ENCODE results near the gene STIM1. TPM values are rescaled to one million over a fixed set of nuclear protein-coding genes. Genes with fewer than 3 reads are reported as not detected.

Gene STIM1
- total and polyA plus RNA-seq, 10 of the 15 experiments (the other 5 are each of a cell fraction or from before 2014, with no cell fraction given), result 8.6 to 57.7 (median 29.3) TPM

- Histone ChIP-seq H3K9ac (ENCODE audit: control insufficient read depth, insufficient read depth, low read length) (no peak overlapping the region), H3K4me3 (no peak overlapping the region), H2AFZ (ENCODE audit: control insufficient read depth, low read depth, low read length) (no peak overlapping the region), H4K20me1 (ENCODE audit: control insufficient read depth, insufficient read depth) (no peaks in the 10 kb centered on the region), H3K79me2 (ENCODE audit: control insufficient read depth, insufficient read depth, low read length) (peaks cover 83% of the 10 kb centered on the region), H3K27ac (ENCODE audit: control insufficient read depth, insufficient read depth) (no peak overlapping the region), H3K4me2 (ENCODE audit: control insufficient read depth, insufficient read depth) (no peak overlapping the region), H3K9me3 (replicated peaks; ENCODE audit: control insufficient read depth, insufficient read depth, low read length) (no peaks in the 10 kb centered on the region), H3K27me3 (replicated peaks in 1 of 2; ENCODE audit: control insufficient read depth in 2 of 2, insufficient read depth in 2 of 2, low read length in 1 of 2) (no peaks in the 10 kb centered on the region), H3K36me3 (ENCODE audit: control insufficient read depth in 2 of 2, insufficient read depth in 2 of 2, low read length in 1 of 2) (no peaks in the 10 kb centered on the region), H3K4me1 (ENCODE audit: control insufficient read depth, insufficient read depth, low read length) (peaks cover 50% of the 10 kb centered on the region)
- in situ Hi-C loops (cut with MboI) (loop anchor here (25.0 kb wide), 2 partner anchors 1463 to 1813 kb away; partner anchors contain the start of genes OR51B5, TRIM22 and TRIM5), intact Hi-C loops (cut with micrococcal nuclease; ENCODE audit: unreplicated experiment) (no loop called here)
- POLR2A ChIA-PET, result interaction anchor here (2.8 to 18.1 kb wide), 3 partner anchors 9 to 28 kb away, joined by 15 to 405 read pairs (median 16); partner anchors contain the start of gene STIM1
- TF ChIP-seq PKNOX1 (IDR thresholded peaks at IDR 0.05) (no peak), IKZF1 (conservative IDR thresholded peaks at IDR 0.05) (peak; percentile 45), BHLHE40 (IDR thresholded peaks at IDR 0.05; ENCODE audit: borderline replicate concordance in 1 of 2, low read depth in 2 of 2, low read length in 1 of 2) (peak in 1 of 2 experiments; percentile 10; a peak in 1 of 4 replicates), NR2F1 (conservative IDR thresholded peaks at IDR 0.05) (peak; percentile 54), IKZF2 (IDR thresholded peaks at IDR 0.05) (peak; percentile 25 to 30; a peak in 1 of 4 replicates), BCL11A (IDR thresholded peaks at IDR 0.05; ENCODE audit: low read depth, low read length) (peak; percentile 74; the same call in 1 of the 2 replicates), BACH1 (IDR thresholded peaks at IDR 0.05; ENCODE audit: borderline replicate concordance) (no peak), DPF2 (IDR thresholded peaks at IDR 0.05) (peak; percentile 40; the same call in 1 of the 2 replicates), MTA2 (IDR thresholded peaks at IDR 0.05; ENCODE audit: low read depth) (peak; percentile 95), MLLT1 (IDR thresholded peaks at IDR 0.05) (no peak), ZNF687 (IDR thresholded peaks at IDR 0.05) (peak; percentile 54; the same call in 1 of the 2 replicates), NFIC (IDR thresholded peaks at IDR 0.05; ENCODE audit: low read depth, low read length) (no peak), MEF2B (IDR thresholded peaks at IDR 0.05; ENCODE audit: partially characterized antibody, poor library complexity, severe bottlenecking) (peak; percentile 90)
- ATAC-seq (no peak), DNase-seq (ENCODE audit: low read depth, low spot score) (no peak), FAIRE-seq (no peak)
- CTCF ChIA-PET, result interaction anchor here (1.0 to 37.4 kb wide), 5 partner anchors 14 to 199 kb away, joined by 4 to 1047 read pairs (median 11); partner anchors contain the start of genes RHOG and STIM1
- SMC1A ChIA-PET (ENCODE audit: uncharacterized antibody, unreplicated experiment), result interaction anchor here (0.7 to 23.8 kb wide), 15 partner anchors 10 to 198 kb away, joined by 3 to 633 read pairs (median 4); partner anchors contain the start of genes RHOG and STIM1
- RAD21 ChIA-PET (ENCODE audit: unreplicated experiment), result interaction anchor here (0.9 to 16.8 kb wide), 11 partner anchors 8 to 199 kb away, joined by 3 to 253 read pairs (median 8); partner anchors contain the start of gene STIM1
- WGBS (ENCODE audit: insufficient coverage, insufficient replicate concordance, low lambda C conversion rate, missing lambda C conversion rate), result 100% methylated on average over 2 of the region's 2 CpGs
- BruUV-seq (replicated peaks), result no TSS peak
These were observed 18.4 kb downstream of the STIM1 start for GRCh38 chr11:3873712-3874349.

Measured in GM12878 (cell line).